ENCODE results near the gene MAD2L1BP.

The MAD2L1BP gene

DNA sequence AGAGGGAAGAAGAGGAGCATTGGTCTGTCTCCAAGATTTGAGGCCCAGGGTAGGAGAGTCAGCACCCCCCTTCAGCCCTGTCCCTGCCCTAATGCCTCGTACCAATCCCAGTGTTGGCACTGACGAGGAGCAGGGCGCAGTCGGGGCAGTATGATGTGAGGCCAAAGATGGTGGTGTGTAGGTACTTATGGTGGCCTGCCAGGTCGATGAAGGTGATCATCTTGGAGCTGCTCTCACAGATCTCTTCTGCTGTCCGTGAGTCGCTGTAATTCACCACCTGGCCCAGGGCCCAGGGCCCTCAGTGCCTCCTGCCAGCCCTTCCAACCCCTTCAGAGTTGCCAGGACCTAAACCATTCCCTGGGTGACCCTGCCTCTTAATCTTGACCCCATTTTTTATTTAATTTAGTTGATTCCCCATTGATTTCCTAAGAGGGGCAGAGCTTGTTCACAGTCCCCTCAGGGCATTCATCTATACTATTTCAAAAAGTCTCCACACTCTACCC lies 10.8 kb upstream of the MAD2L1BP start:
- Histone ChIP-seq H3K27ac (ENCODE audit: poor library complexity, severe bottlenecking) (no peak overlapping the region), H3K27me3 (ENCODE audit: insufficient read depth, poor library complexity, severe bottlenecking) (no peaks in the 10 kb centered on the region), H3K9me3 (ENCODE audit: severe bottlenecking) (no peaks in the 10 kb centered on the region), H3K4me1 (ENCODE audit: insufficient read depth, poor library complexity, severe bottlenecking) (peaks cover 14% of the 10 kb centered on the region), H3K36me3 (ENCODE audit: low read depth) (peaks cover 82% of the 10 kb centered on the region), H3K4me3 (ENCODE audit: severe bottlenecking) (no peak overlapping the region)
- no peak for ATAC-seq (ENCODE audit: low read depth)
- TF ChIP-seq, protein P1, sequence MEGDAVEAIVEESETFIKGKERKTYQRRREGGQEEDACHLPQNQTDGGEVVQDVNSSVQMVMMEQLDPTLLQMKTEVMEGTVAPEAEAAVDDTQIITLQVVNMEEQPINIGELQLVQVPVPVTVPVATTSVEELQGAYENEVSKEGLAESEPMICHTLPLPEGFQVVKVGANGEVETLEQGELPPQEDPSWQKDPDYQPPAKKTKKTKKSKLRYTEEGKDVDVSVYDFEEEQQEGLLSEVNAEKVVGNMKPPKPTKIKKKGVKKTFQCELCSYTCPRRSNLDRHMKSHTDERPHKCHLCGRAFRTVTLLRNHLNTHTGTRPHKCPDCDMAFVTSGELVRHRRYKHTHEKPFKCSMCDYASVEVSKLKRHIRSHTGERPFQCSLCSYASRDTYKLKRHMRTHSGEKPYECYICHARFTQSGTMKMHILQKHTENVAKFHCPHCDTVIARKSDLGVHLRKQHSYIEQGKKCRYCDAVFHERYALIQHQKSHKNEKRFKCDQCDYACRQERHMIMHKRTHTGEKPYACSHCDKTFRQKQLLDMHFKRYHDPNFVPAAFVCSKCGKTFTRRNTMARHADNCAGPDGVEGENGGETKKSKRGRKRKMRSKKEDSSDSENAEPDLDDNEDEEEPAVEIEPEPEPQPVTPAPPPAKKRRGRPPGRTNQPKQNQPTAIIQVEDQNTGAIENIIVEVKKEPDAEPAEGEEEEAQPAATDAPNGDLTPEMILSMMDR (IDR thresholded peaks at IDR 0.05; ENCODE audit: poor library complexity, severe bottlenecking), result no peak
- no peak for DNase-seq (ENCODE audit: low spot score)

DNA sequence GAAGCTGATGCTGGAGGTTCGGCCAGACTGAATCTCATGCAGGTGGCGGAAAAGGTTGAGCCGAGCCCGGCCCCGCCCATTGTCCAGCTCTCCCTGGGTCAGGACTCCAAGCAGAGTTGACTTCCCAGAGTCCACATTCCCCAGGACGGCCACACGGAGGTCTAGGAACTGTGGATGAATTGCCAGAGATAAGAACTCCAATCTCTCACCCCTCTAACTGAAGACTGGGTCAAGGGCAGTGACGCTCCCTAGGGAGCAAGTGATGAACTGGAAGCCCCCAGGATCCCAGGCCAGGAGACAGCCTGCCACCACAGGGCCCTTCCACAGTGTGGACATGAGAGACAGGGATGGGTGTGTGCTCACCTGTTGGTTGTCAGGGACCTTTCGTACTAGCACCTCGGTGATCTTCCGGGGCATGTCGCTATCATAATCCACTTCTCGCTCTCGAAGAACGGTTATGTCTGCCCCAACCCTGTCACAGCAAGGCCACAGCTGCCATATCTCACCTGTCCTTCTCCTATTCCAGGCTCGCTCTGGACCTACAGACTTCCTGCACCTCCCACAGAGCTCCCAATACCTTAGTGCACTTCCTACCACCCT lies 10.1 kb upstream of the MAD2L1BP start:
- Histone ChIP-seq H3K27ac (ENCODE audit: poor library complexity, severe bottlenecking) (no peak overlapping the region), H3K36me3 (ENCODE audit: low read depth) (peaks cover 76% of the 10 kb centered on the region)
- TF ChIP-seq, protein P1 (IDR thresholded peaks at IDR 0.05; ENCODE audit: poor library complexity, severe bottlenecking), result no peak

DNA sequence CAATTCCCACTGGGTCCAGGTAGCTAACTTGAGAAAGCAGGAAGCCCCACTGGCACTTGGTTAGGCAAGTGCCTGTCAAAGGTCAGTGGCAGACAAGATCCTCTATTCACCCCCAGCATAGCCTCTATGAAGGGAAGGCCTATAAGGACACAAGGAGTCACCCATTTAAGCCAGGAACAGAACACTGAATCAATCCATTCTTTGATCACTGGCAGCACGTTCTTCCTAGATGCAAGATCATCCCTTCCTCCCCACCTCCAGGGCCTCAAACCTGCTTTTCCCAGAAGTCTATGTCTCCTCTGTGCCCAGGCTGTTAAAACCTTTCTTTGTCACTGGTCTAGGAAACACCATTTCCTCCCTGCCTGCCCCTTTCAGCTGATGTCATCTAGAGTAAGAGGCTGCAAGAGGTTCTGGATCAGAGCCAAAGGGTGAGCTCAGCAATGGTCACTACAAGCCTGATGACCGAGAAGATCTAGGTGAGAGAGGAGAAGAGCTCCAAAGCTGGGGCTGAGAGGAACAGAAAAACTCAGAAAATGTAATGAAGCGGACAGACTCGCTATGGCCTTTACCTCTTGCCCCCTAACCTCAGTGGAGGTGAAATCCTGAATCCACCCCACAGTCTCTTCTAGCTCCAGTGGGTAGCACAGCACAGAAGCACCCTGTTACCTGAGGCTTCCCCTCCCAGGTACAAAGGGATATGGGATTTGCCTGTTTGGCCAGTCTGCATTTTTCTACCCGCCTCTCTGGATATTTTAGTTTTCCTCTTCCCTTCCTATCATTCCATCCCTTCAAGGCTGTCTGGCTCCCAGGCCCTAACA lies 8.4 kb upstream of the MAD2L1BP start:
- TF ChIP-seq, protein P1 (IDR thresholded peaks at IDR 0.05; ENCODE audit: poor library complexity, severe bottlenecking), result no peak
- peak; percentile 15 for ATAC-seq (ENCODE audit: low read depth)

More for the DNA sequence above, 10.1 kb upstream of the MAD2L1BP start:
- no peak for ATAC-seq (ENCODE audit: low read depth)
- Histone ChIP-seq H3K4me3 (ENCODE audit: severe bottlenecking) (no peak overlapping the region), H3K27me3 (ENCODE audit: insufficient read depth, poor library complexity, severe bottlenecking) (no peaks in the 10 kb centered on the region), H3K4me1 (ENCODE audit: insufficient read depth, poor library complexity, severe bottlenecking) (peaks cover 14% of the 10 kb centered on the region), H3K9me3 (ENCODE audit: severe bottlenecking) (no peaks in the 10 kb centered on the region)
- no peak for DNase-seq (ENCODE audit: low spot score)

DNA sequence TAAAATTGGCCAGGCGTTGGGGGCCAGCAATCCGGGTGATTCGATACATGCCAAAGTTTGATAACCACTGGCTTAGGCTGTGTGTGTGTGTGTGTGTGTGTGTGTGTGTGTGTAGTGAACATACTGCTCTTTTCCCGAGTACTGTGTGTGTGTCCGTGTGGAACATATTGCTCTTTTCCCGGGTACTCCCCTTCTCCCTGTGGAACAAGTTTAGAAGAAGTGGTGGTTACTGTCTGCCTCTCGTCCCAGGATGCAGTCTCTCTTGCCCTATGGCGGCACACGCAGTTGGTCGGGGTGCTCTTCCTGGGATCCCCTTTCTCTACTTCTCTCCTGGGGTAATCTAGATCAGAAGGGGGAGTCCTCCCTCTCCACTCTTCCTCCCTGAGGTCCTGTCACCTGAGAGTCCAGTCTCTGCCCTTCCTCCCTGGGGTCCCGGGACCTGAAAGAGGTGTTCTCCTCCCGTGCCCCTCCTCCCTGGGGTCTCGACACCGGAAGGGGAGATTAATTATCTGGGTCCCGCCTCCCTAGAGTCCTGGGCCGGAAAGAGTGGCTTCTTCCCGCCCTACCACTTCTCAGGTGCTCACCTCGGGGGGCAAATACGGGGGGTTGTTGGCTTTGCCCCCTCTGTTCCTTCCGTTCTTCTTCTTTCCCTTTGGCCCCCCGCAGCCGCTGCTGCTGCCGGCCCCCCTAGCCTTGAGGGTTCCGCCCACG lies 7.1 kb upstream of the MAD2L1BP start:
- Histone ChIP-seq H3K27ac (ENCODE audit: poor library complexity, severe bottlenecking) (peak overlapping the region; percentile 87), H3K27me3 (ENCODE audit: insufficient read depth, poor library complexity, severe bottlenecking) (no peaks in the 10 kb centered on the region), H3K36me3 (ENCODE audit: low read depth) (peaks cover 45% of the 10 kb centered on the region), H3K4me3 (ENCODE audit: severe bottlenecking) (peak overlapping the region; percentile 83), H3K9me3 (ENCODE audit: severe bottlenecking) (no peaks in the 10 kb centered on the region), H3K4me1 (ENCODE audit: insufficient read depth, poor library complexity, severe bottlenecking) (peaks cover 14% of the 10 kb centered on the region)
- TF ChIP-seq, protein P1 (IDR thresholded peaks at IDR 0.05; ENCODE audit: poor library complexity, severe bottlenecking), result no peak
- ATAC-seq (ENCODE audit: low read depth) (0 out of 3 replicates have a peak, but pooled peaks have one; percentile 10), DNase-seq (ENCODE audit: low spot score) (peak; percentile 66)

More for the DNA sequence above, 8.4 kb upstream of the MAD2L1BP start:
- Histone ChIP-seq H3K4me1 (ENCODE audit: insufficient read depth, poor library complexity, severe bottlenecking) (peaks cover 14% of the 10 kb centered on the region), H3K36me3 (ENCODE audit: low read depth) (peaks cover 58% of the 10 kb centered on the region), H3K27ac (ENCODE audit: poor library complexity, severe bottlenecking) (peak overlapping the region; percentile 87), H3K27me3 (ENCODE audit: insufficient read depth, poor library complexity, severe bottlenecking) (no peaks in the 10 kb centered on the region), H3K9me3 (ENCODE audit: severe bottlenecking) (no peaks in the 10 kb centered on the region), H3K4me3 (ENCODE audit: severe bottlenecking) (peak overlapping the region; percentile 83)
- peak; percentile 80 for DNase-seq (ENCODE audit: low spot score)

All from RWPE2 (cell line).